Trophoblast cell (in vitro differentiated cells and primary cell): ENCODE data around the gene LMAN2L.
A peak's percentile ranks its signal among the peaks of the same experiment; 100 is the strongest.
"Not testable (repeated sequence)": the region's sequence is repeated elsewhere in the genome, so short reads cannot be mapped to it uniquely, and the experiment has no call there.

Experiments used
- DNase-seq, 2 donors: peaks; one replicate each; pipeline ENCODE4 v3.0.0-alpha.2; 2016
- H2AFZ ChIP-seq: 2 replicates; pipeline ENCODE4 v1.6.1; 2013; ENCODE audit warnings: low read length, moderate library complexity, mild to moderate bottlenecking; ENCODE audit not compliant: insufficient read depth, poor library complexity
- H2AK5ac ChIP-seq: 2 replicates; pipeline ENCODE4 v1.6.1; 2013; ENCODE audit warnings: mild to moderate bottlenecking, low read length
- H2BK120ac ChIP-seq: 2 replicates; pipeline ENCODE4 v1.6.1; 2013; ENCODE audit warnings: low read length, mild to moderate bottlenecking, moderate library complexity; ENCODE audit not compliant: insufficient read depth, poor library complexity
- H2BK12ac ChIP-seq: 2 replicates; pipeline ENCODE4 v1.6.1; 2013; ENCODE audit warnings: mild to moderate bottlenecking, low read length, moderate library complexity
- H2BK5ac ChIP-seq: 2 replicates; pipeline ENCODE4 v1.6.1; 2013; ENCODE audit warnings: low read length, low read depth, moderate library complexity, mild to moderate bottlenecking; ENCODE audit not compliant: poor library complexity
- H3K14ac ChIP-seq: 2 replicates; pipeline ENCODE4 v1.6.1; 2013; ENCODE audit warnings: mild to moderate bottlenecking, low read length
- H3K18ac ChIP-seq: 2 replicates; pipeline ENCODE4 v1.6.1; 2013; ENCODE audit warnings: mild to moderate bottlenecking, low read length
- H3K23ac ChIP-seq: 2 replicates; pipeline ENCODE4 v1.6.1; 2013; ENCODE audit warnings: low read length
- H3K27ac ChIP-seq: 2 replicates; pipeline ENCODE4 v1.5.1; 2013; ENCODE audit warnings: low read depth, mild to moderate bottlenecking, inconsistent platforms, low read length, moderate library complexity
- H3K27me3 ChIP-seq: 2 replicates; pipeline ENCODE4 v1.6.1; 2013; ENCODE audit warnings: inconsistent platforms, mild to moderate bottlenecking, low read length, moderate library complexity; ENCODE audit not compliant: insufficient read depth
- H3K36me3 ChIP-seq, 2 experiments: 1 replicate in 1 of 2; 2 replicates in 1 of 2; pipeline ENCODE4 v1.6.1; 2013; ENCODE audit warnings: low read length in 2 of 2, mild to moderate bottlenecking in 2 of 2, moderate library complexity in 1 of 2; ENCODE audit not compliant: insufficient read depth in 2 of 2, control insufficient read depth in 1 of 2
- H3K4ac ChIP-seq: 2 replicates; pipeline ENCODE4 v1.6.1; 2013; ENCODE audit warnings: low read depth, mild to moderate bottlenecking, low read length, moderate library complexity
- H3K4me1 ChIP-seq, 2 experiments: 1 replicate in 1 of 2; 2 replicates in 1 of 2; pipeline ENCODE4 v1.6.1; 2013; ENCODE audit warnings: low read length in 2 of 2, mild to moderate bottlenecking in 2 of 2, moderate library complexity in 1 of 2; ENCODE audit not compliant: insufficient read depth in 2 of 2, control insufficient read depth in 1 of 2
- H3K4me2 ChIP-seq: 2 replicates; pipeline ENCODE4 v1.6.1; 2013; ENCODE audit warnings: inconsistent platforms, mild to moderate bottlenecking, low read length, moderate library complexity
- H3K4me3 ChIP-seq: 2 replicates; pipeline ENCODE4 v1.5.1; 2013; ENCODE audit warnings: mild to moderate bottlenecking, low read depth, low read length, inconsistent platforms
- H3K79me1 ChIP-seq: one replicate; pipeline ENCODE4 v1.6.1; 2013; ENCODE audit warnings: low read length
- H3K79me2 ChIP-seq: 2 replicates; pipeline ENCODE4 v1.6.1; 2013; ENCODE audit warnings: low read length, mild to moderate bottlenecking; ENCODE audit not compliant: control insufficient read depth, insufficient read depth, poor library complexity
- H3K9ac ChIP-seq: 2 replicates; pipeline ENCODE4 v1.6.1; 2013; ENCODE audit warnings: mild to moderate bottlenecking, low read length
- H3K9me3 ChIP-seq: 2 replicates; pipeline ENCODE4 v1.6.1; 2013; ENCODE audit warnings: low read depth, mild to moderate bottlenecking, control low read depth, inconsistent platforms, low read length; ENCODE audit not compliant: insufficient read depth
- H4K12ac ChIP-seq: 2 replicates; pipeline ENCODE4 v1.6.1; 2013; ENCODE audit warnings: low read depth, mild to moderate bottlenecking, low read length, moderate library complexity
- H4K8ac ChIP-seq: 2 replicates; pipeline ENCODE4 v1.6.1; 2013; ENCODE audit warnings: low read depth, mild to moderate bottlenecking, low read length, moderate library complexity
- H4K91ac ChIP-seq: one replicate; pipeline ENCODE4 v1.6.1; 2013; ENCODE audit warnings: low read depth, mild to moderate bottlenecking, low read length, moderate library complexity
- WGBS: extraction: QIAGEN DNeasy Blood & Tissue Kit; methylation state at CpG from one replicate; pipeline ENCODE4 v1.1.7; 2013; ENCODE audit warnings: missing lambda C conversion rate; ENCODE audit not compliant: insufficient read length, insufficient coverage; ENCODE audit errors: extremely low coverage; 5-methylcytosine and 5-hydroxymethylcytosine counted together

Gene LMAN2L

DNA sequence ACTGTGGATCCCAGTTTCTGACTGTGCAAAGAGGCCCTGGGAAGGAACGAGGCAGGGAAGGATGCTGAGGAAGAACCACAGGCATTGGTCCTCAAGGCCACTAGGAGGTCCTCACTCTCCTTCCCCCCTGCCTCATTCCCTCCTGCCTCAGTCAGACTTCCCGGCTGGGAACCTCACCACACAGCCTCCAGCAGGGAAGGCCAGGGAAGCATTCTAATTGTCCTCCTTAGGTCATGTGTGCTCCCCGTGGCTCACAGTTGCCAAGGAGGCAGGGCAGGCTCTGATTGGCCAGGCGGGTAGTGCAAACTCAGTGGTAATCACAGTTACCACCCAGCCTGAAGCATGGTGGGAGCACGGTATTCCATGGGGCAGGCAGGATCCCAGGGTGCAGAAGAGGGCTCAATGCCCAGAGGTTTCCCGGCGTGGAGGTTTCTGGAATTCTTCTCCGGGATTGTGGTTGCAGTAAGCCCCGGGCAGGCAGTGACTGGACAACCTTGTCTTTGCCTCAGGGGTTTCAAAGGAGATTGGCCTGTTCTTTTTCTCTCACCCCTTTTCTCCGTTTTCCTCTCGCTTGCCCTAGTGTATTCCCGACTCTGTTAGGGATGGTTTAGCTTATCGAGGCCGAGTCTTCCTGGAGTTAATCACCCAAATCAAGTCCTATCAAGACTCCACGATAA, 70.2 kb downstream of the LMAN2L start:
- no peak overlapping the region for H3K23ac ChIP-seq
- H3K4me2 ChIP-seq = no peak overlapping the region
- H3K27ac ChIP-seq = no peak overlapping the region
- H2BK12ac ChIP-seq = peak overlapping the region; percentile 38
- no peak overlapping the region for H2AK5ac ChIP-seq
- H3K79me2 ChIP-seq = no peaks in the 10 kb centered on the region
- no peaks in the 10 kb centered on the region for H3K27me3 ChIP-seq
- no peaks in the 10 kb centered on the region for H3K9me3 ChIP-seq
- no peak overlapping the region for H2BK120ac ChIP-seq
- H3K14ac ChIP-seq = no peak overlapping the region
- no peak overlapping the region for H3K4ac ChIP-seq
- no peak overlapping the region for H3K4me3 ChIP-seq
- no peak overlapping the region for H3K18ac ChIP-seq
- H3K9ac ChIP-seq = no peak overlapping the region
- H2AFZ ChIP-seq = no peak overlapping the region
- H3K79me1 ChIP-seq = peaks cover 1% of the 10 kb centered on the region
- no peak overlapping the region for H4K12ac ChIP-seq
- H2BK5ac ChIP-seq = no peak overlapping the region
- peaks cover 4 to 5% of the 10 kb centered on the region in 2 experiments for H3K4me1 ChIP-seq
- no peak overlapping the region for H4K8ac ChIP-seq
- H4K91ac ChIP-seq = no peak overlapping the region
- peak; percentile 59 to 73 for DNase-seq
- H3K36me3 ChIP-seq = no peaks in the 10 kb centered on the region
- no CpG with 5 or more reads among the region's 15 CpGs for WGBS

DNA sequence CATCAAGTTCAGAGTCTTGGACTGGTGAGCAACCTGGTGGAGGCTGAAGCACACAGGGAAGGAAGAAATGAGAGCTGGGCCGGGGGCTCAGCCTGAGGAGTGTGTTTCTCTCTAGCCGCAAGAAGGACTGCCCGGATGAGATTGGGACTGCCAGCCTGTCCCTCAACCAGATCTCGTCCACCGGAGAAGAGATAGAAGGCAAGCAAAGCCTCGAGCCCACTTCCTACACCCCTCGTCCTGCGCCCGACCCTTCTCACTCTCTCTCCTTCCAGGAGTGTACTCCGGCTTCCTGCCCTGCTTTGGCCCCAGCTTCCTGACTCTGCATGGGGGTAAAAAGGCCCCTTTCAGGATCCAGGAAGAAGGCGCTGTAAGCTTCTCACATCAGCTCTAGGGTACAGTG, 71.1 kb downstream of the LMAN2L start:
- H4K12ac ChIP-seq = no peak overlapping the region
- H3K27me3 ChIP-seq = no peaks in the 10 kb centered on the region
- no peak for DNase-seq

DNA sequence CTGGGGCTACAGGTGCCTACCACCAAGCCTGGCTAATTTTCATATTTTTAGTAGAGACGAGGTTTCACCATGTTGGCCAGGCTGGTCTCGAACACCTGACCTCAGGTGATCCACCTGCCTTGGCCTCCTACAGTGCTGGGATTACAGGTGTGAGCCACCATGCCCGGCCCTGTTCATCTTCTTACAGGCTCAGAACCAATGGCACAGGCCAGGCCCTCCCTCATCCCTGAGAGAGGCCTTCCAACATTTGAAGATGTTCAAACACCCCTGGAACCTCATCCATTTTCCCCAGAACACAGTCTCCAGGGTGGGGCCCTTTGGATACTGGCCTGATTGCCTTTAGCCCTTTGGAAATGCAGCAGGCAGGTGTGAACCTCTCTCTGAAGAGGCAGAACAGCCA, 74.1 kb downstream of the LMAN2L start:
- H2AFZ ChIP-seq, H3K14ac ChIP-seq, H2BK5ac ChIP-seq, H3K36me3 ChIP-seq, H4K12ac ChIP-seq, H3K27ac ChIP-seq, H3K27me3 ChIP-seq, H3K79me1 ChIP-seq, H4K8ac ChIP-seq, H3K9ac ChIP-seq, H3K23ac ChIP-seq, H3K18ac ChIP-seq, H3K4me2 ChIP-seq, DNase-seq, H3K4me1 ChIP-seq, H3K4ac ChIP-seq, H3K9me3 ChIP-seq, H3K4me3 ChIP-seq, H2BK120ac ChIP-seq, H3K79me2 ChIP-seq, H2BK12ac ChIP-seq, H2AK5ac ChIP-seq: not testable (repeated sequence)
- no CpG with 5 or more reads among the region's 3 CpGs for WGBS
- peak overlapping the region; percentile 15 for H4K91ac ChIP-seq

More for the DNA sequence above, 71.1 kb downstream of the LMAN2L start:
- no peak overlapping the region for H2AFZ ChIP-seq
- H3K79me2 ChIP-seq = no peaks in the 10 kb centered on the region
- H2BK120ac ChIP-seq = no peak overlapping the region
- no peak overlapping the region for H3K4ac ChIP-seq
- H3K14ac ChIP-seq = peak overlapping the region; percentile 17
- H4K8ac ChIP-seq = no peak overlapping the region
- no peaks in the 10 kb centered on the region for H3K9me3 ChIP-seq
- no CpG with 5 or more reads among the region's 11 CpGs for WGBS
- H3K23ac ChIP-seq = no peak overlapping the region
- H2BK12ac ChIP-seq = no peak overlapping the region
- H3K18ac ChIP-seq = no peak overlapping the region
- no peak overlapping the region for H3K27ac ChIP-seq
- H3K9ac ChIP-seq = no peak overlapping the region
- H4K91ac ChIP-seq = peak overlapping the region; percentile 56
- no peak overlapping the region for H2BK5ac ChIP-seq
- H3K4me3 ChIP-seq = no peak overlapping the region
- no peak overlapping the region for H3K4me2 ChIP-seq
- H3K4me1 ChIP-seq = peaks cover 4 to 5% of the 10 kb centered on the region in 2 experiments
- no peaks in the 10 kb centered on the region for H3K36me3 ChIP-seq
- peaks cover 1% of the 10 kb centered on the region for H3K79me1 ChIP-seq
- H2AK5ac ChIP-seq = no peak overlapping the region

DNA sequence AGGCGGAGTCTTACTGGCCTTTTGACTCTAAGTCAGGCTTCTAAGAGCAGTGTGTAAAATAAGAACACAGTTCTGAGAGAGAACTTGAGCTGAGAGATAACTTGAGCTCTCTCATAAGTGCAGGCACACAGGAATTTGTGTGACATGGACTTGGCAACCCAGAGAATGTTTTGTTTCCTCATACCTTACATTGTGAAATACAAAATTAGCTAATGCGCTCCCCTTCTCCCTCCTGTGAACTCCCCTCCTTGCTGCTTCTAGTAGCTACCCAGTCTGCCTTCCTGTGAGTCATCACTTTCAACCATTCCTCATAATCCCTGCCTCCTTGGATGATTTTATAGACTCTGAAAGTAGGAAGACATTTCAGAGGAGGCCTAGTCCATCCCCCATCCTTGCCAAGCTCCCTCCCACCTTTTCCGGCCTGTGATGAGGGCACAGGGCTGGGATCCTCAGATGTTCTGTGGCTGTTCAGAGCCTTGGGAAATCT, 74.7 kb downstream of the LMAN2L start:
- Histone ChIP-seq H4K8ac (no peak overlapping the region), H3K4ac (no peak overlapping the region), H2AFZ (no peak overlapping the region), H3K9me3 (no peaks in the 10 kb centered on the region), H2BK5ac (no peak overlapping the region), H3K4me2 (no peak overlapping the region), H3K9ac (no peak overlapping the region), H3K79me1 (peaks cover 1% of the 10 kb centered on the region), H3K18ac (no peak overlapping the region), H2BK12ac (no peak overlapping the region), H3K36me3 (no peaks in the 10 kb centered on the region), H3K4me1 (peaks cover 3 to 4% of the 10 kb centered on the region in 2 experiments), H3K27me3 (no peaks in the 10 kb centered on the region), H4K12ac (no peak overlapping the region), H3K79me2 (peaks cover 2% of the 10 kb centered on the region), H3K14ac (peak overlapping the region; percentile 49), H3K27ac (peak overlapping the region; percentile 55), H3K23ac (no peak overlapping the region), H2BK120ac (no peak overlapping the region), H2AK5ac (no peak overlapping the region), H3K4me3 (no peak overlapping the region), H4K91ac (no peak overlapping the region)
- WGBS = no CpG with 5 or more reads among the region's 3 CpGs
- peak; percentile 82 to 95 for DNase-seq
